HG03175 (cell line): ENCODE results near the gene HOXA4.

ENCODE experiments used
- ATAC-seq: cut with Tn5 transposase; IDR thresholded peaks from one replicate; pipeline ENCODE4 v1.9.1; 2021; ENCODE audit warnings: mild to moderate bottlenecking, moderate library complexity; ENCODE audit not compliant: unreplicated experiment

Gene HOXA4

DNA sequence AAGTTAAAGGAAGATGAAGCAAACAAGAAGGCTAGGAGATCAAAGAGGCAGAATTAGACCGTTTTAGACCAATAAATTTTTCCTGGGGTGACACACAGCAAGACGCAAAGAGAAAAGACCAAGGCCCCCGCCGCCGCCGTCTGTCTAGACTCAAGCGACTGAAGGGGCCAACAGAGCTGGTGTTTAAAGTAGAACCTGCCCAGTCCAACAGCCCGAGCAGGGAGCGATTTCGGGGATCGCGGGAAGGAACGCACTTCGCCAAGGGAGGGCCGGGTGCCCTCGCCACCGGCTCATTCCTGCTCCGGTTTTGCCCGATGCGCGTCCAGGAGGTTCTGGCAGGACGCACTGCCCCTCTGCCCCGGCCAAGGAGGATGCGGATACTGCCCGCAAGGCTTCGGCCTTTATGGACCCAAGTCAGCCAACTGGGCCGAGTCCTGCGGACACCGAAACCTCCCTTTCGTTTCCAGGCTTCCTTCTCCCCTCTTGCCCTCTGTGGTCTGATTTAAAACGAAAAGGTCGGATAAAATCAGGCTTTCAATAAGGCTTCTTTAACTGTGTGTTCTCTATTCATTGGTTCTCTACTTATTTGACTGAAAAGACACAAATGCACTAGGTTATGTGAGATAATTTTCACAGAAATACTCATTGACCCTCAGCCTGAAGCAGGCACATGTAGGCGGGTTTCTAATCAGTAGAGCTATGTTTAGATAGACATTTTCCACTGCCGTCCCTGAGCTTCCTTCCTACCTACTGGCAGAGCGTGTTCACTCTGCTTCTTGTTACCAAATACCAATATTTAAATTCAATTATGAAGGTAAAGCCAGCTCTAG is 28.1 kb upstream of the HOXA4 start:
- no peak for ATAC-seq

DNA sequence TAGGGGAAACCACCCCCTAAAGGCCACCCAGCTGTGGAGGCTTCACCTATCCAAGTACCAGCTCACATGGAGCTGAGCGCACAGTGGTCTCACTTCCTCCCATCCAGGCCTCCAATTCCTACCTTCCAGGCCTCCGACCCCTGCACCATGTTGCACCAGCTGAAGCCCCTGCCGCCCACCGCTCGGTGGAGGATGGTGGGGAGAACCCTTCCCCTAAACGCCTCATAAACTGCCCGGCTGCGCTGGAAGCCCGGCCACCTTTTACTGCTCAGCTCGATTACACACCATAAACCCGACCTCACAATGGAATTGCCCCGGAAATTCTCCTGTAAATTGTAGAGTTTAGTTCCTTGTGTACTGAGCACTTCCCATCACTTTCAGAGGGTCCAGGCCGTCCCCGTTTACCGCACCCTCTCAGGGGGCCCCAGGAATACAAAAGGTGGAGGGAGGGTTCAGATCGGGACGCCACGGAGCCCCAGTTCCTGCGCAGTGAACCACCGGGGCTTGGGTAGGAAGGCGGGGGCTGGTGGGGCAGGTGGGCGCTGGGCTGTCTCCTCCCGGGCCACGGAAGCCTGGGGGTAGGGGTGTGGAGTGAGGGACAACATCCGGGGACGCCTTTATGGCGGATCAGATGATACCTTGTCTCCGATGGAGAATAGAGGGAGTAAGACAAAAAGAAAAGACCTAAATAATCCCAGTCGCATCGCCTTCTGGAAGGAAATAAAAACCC is 27.3 kb upstream of the HOXA4 start:
- ATAC-seq, result no peak

DNA sequence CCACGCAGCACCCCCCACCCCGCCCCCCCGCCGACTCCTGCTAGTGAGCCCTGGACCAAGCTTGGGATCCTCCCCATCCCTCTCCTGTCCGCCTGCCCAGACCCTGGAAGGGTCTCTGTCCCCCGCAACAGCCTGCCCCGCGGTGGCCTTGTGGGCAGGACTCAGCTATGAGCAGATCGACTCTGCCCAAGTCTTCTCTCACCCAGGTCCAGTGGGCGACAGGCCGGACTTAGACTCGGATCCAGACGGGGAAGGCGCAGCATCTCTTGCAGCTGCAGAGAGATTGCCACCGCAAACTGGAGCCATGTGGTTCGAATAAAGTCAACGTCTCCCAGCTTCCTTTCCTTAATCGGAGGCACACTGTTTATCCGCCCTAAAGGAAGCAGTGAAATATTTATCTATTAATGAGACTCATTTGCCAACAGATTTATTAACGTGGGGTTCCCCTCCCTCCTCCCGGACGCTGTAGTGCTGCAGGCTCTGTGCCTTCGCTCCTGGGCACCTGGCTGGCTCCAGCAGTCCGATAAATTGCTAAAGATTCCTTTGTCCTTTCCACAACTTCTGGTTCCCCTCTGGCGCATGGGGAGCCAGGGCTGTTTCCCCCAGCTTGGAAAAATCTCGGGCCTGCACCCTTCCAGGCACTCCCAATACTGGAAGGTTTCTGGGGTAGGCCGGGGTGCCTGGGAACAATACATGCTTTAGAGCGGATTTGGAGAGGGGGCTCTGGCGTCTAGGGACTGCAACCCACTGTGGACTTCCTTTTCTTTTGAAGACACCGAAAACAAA is 26.6 kb upstream of the HOXA4 start:
- no peak for ATAC-seq

DNA sequence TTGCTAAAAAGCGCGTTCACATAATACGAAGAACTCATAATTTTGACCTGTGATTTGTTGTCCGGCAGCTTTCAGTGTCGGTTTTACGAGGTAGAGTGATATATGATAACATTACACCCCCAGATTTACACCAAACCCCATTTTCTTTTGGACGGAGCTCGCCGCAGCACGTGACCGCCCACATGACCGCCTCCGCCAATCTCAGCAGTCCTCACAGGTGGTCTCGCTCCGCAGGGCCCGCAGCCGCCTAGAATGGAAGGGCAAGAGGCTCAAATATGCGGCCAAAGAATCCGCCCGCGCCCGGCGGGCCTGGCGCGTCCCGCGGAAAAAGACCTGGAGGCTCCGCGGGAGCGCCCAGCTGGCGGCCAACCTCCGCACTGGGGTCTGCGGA is 25.9 kb upstream of the HOXA4 start, which contains the start of gene HOXA7:
Gene HOXA7, minus strand, starts transcription at position 168 of the 391 bp plus-strand sequence. Its CDS starts 130 bp downstream, at position 38.
- ATAC-seq, result no peak

DNA sequence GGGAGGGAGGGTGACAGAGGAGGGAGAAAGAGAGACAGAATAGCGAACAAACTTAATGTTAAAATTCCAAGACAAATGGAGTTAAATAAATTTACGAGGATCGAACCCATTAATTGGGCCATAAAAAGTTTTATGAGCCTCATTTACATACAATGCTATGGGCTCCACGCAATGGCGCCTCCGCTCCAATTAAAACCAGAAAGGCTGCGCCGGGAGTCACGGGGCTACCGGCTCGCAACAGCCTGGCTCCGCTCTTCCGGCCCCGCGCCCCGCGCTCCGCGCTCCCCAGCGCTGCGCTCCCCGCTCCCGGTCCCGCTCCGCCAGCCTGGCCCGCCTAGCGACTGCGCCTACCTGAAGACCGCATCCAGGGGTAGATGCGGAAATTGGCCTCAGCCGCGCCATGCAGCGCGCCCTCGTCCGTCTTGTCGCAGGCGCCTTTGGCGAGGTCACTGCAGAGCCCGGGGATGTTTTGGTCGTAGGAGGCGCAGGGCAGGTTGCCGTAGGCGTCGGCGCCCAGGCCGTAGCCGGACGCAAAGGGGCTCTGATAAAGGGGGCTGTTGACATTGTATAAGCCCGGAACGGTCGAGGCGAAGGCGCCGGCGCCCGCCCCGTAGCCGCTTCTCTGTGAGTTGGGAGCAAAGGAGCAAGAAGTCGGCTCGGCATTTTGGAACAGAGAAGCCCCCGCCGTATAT is 25.4 kb upstream of the HOXA4 start:
- no peak for ATAC-seq

DNA sequence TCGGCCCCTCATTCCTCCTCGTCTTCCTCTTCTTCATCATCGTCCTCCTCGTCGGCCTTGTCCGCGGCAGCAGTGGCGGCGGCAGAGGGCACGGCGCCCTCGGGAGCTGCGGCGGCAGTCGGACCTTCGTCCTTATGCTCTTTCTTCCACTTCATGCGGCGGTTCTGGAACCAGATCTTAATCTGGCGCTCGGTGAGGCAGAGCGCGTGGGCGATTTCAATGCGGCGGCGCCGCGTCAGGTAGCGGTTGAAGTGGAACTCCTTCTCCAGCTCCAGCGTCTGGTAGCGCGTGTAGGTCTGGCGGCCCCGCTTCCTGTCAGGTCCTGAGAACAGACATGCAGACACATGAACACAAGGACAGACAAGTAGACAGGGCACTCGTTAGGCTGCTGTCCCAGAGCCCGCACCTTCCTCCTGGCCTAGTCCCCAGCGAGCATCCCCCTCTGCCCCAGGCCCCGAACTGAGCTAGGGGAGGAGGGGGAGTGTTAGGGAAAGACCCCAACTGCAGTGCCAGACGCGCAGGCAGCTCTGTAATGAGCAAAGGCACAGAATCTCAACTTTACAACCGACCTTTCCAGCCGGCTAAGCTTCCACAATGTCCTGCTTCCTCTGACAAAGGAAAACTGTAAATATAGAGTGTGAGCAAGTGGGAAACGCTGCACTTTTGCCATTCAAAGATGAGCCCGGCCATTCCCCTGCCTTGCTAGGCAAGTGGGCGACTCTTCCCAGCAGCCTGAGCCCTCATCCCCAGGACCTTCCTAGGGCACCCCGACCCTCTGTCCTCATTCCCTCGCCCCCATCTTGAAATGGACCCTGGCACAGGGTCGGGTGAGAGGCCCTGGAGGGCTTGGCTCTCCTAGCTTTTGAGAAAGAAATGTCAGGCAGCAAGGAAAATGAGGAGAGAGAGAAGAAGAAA is 24.6 kb upstream of the HOXA4 start:
- no peak for ATAC-seq

DNA sequence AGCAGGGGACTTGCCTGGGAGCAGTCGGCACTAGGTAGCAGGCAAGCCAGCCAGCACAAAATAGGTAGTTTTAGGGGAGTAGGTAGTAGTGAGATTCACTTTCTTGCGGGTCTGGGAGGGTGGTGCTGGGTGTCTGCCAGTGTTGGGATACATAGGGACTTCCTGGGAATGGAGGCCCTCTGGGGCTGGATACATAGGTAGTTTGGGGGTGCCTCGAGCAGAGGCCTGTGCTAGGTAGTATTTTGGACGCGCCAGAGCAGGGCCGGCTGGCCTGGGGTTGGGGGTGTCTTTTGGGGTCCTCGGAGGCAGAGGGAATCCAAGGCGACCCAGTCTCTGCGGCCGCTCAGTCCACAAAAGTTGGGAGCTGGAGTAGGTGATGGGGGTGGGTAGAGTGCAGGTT is 23.8 kb upstream of the HOXA4 start:
- ATAC-seq, result no peak

DNA sequence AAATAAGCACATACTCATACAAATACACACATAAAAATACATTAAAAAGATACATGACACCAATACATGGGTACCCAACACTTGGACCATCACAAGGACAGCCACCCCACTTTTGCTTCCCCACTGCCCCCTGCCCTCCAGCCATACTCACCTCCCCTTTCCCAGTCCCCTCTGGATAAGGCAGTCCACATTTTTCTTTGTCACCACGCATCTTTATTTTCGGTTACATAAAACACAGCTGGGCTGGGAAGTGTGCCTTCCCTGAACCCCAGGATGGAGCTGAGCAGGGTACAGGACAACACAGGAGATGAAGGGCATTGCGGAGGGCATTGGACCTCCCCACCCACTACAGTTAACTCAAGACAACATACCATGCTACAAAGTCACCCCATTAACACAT is 23.0 kb upstream of the HOXA4 start:
- no peak for ATAC-seq

DNA sequence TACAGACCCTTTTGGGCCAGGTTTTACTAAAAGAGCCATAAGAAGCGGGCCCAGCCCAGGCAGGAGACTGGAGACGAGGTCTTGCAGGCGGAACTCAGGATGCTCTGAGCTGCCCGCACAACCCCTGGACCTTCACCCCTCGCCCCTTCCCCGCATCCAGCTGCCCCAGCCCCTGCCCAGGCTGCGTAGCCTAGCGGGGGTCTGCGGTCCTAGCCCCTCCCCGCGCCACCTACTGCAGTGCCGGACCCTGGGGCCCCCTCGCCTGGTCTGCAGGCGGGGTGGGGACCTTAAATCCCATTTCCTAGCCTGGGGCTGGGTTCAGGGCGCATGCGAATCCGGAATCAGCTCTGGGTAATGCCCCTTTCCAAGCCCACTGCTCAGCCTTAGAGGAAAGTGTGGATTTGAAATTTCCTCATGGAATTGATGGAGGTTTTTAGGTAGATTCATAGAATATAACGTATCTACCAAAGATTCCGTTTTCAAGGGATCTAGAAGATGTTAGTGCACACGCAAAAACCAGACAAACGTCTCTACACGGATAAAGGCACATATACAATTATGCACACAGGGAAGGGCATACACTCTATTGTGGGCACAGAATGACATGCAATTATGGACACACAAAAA is 22.4 kb upstream of the HOXA4 start:
- no peak for ATAC-seq

DNA sequence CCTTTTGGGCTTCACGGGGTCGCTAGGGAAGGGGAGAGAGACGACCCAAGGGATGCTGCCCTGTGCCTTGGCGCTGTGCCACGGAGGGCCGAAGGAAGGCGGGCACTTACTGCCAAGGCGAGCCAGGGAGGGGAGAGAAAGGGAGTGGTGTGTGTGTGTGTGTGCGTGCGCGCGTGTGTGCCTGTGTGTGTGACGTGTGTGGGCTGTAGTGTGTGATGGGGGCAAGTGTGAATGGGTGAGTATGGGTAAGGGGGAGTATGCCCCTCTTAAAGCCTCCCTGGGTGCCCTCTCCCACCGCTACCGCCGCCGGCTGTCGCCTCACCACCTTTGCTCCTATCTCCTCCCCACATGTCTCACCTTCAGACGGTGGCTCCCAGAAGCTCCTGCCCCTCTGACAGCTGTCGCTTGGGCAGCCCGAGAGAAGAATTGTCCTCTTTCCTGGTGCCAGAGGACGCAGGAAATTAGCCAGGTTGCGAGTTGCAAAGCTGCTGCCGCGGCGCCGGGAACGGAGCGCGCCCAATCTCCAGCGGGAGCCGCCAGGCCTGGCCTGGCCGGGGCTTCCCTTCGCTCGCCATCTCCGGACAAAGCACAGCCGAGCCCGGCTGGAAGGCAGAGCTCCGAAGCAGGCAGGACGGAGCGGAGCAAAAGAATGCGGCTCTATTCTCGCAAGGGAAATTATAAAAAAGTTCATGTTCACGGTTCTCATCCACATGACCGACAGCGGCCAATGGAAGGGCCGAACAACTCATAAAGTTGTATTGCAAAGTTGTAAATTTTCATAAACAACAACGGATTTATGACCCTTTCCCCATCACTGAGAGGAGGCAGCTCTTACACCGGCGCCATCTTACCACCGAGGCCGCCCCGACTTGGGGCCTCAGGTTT is 21.6 kb upstream of the HOXA4 start, which contains the start of gene HOXA3:
Gene HOXA3, minus strand, starts transcription at position 653 of the 885 bp plus-strand sequence. CDS start 41,943 bp downstream, outside the sequence.
- ATAC-seq, result no peak

DNA sequence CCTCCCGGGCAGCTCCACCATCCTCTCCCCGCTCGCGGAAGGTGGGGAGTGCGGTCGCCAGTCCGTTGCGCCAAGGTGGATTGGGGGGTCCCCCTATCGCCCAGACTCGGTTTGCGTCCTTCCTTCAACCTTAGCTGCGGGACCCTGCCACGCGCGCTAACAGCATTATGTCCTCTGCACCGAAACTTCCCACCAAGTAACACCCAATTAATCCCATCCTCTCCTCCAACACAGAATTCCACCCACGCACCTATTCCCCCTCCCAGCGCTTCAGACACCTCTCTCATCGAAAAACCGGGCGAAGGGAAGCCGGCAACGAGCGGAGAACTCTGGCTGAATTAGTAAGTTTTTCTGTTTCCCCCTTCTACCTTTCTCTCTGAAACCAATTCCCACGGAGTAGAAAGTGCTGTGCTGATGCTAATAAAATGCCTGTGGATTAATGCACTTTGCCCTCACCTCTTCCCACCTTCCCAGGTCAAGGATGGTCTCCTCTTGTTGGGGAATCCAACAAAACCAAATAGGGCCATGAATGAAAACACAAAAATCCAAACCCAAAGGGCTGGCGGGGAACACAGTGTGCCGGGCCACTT is 20.9 kb upstream of the HOXA4 start:
- no peak for ATAC-seq

DNA sequence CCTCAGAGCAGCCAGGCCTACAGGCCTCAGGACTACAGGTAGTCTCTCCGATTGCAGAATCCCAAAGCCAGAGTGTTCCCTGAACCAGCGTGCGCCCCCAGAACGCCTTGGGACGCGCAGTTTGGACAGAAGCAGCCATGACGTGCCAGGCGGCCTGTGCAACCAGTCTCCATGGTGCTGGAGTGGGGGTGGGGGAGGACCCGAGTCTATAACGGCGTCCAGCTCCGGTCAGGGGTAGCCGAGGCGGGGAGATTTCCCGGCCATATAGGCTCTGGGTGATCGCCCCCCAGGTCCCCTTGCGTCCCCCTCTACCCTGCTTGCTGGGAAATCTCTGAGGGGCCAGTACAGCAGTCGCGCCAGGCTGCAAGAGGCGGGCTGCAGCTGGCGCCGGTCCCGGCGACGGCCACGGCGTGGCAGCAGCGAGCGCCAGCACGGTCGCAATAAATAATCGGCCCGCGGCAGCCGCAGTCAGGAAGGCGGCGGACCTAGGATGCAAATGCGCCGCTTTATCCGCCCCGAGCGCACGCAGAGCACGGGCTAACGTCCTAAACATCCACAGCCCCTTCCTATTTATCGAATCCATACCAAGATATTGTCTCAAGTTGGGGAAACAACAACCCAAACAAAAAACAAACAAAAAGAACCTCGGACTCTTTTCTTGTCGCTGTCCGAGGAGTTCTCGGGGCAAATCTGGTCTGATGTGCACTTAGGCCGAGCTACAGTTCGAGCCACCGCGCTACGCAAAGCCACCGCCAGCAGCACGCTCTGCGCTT is 20.2 kb upstream of the HOXA4 start:
- ATAC-seq, result peak; percentile 91

DNA sequence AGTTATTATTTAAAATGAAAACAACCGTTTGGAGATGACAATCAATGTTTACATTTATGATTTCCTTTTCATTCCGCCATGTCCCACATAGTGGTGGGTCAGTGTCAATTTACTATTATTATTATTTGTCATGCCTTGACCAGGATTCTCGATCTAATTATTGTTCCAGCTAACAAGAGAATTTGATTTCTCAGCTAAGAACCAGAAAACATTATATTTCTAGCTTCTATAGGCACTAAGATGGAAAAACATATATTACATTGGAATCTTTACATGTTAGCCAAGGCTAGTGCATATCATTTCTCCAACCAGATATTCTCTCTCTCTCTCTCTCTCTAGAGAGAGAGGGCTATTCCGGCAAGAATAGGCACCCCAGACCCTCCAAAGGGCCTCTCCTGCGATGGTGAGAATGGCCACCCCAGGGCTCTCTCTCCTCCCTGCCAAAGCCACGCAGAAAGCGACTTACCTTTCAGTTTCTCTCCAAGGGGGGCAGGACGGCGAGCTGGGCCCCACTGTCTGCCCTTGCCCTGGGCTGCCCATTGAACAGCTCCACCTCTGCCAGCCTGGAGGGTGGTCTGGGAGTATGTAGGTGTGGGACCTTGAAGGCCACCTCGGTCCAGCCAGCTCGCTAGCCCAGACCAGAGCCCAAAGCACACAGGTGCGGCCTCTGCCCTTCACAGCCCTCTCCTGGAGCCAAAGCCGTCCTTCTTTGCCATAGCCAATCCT is 19.4 kb upstream of the HOXA4 start:
- ATAC-seq, result no peak

DNA sequence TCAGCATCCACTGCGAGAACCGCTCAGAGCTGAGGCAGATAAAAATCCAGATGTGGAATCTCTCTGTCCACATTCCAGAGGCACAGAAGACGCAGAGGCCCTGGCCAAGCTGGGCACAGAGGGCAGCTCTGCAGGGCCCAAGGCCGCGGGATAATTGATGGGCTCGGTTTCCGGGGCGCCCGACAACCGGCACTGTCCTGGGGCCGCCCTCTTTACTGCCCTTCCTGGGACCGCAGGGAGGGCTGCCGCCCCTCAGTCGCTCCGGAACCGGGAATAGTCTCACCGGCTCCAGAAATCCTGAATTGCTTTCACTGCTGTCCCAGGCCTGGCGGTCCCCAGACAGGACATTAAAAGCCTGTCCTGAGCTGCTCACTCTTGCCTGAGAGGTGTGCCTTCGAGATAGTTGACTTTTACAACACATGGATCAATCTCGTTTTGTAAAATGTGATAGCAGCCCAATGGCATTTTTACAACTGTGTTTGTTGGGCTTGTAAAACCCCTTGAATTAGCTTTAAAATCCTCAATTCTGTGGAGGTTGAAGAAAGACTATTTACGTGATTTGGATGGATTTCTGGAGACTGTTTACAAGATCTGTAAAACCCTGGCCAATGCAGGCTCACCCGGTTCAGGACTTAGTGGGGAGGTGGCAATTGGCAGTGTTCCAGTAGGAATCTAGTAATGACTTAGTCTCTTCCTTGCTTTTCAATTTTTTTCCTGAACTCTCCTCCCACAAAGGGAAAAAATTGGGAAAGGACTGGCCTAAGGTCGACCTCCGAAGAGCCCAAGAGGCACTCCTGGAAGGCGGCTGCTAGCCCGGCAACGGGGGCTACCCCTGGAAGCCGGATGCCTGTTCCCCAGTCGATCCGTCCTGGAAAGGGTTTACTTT is 18.4 kb upstream of the HOXA4 start:
- no peak for ATAC-seq

DNA sequence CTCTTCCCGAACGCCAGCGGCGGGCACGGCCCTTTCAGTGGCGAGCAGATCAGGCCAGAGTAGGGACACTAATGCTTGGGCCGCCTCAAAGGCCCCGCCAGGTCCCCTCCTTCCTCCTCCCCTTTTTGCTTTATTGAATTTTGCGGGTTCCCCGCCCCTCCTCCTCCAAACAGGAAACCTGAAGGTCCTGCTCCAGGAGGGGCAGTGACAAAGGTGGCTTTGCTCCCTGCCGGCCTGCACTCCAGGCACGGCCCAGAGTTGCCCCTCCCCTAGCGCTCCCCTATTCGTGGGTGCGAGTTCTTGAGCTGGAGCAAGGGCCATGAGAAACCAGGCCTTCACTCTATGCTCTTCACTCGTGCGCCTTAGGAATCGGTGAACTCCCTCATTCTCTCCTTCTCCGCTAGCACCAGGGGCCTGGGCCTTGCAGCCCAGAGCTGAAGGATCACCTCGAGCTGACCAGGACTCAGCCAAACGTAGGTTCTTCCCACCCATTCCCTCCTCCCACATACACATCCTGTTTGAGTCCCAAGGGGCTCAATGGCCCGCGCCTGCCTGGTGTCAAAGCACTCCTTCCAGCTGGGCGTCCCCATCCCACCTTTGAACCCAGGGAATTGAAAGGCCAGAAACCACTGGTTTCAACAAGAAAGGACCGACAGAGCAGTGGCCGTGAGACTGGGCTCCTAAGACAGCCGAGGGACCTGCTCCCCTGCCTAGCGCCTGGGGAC is 17.6 kb upstream of the HOXA4 start:
- ATAC-seq, result no peak
